Effector CD4-positive, alpha-beta T cell (primary cell): ENCODE results near the gene GOLGA3.
"Not testable (repeated sequence)": the region's sequence is repeated elsewhere in the genome, so short reads cannot be mapped to it uniquely, and the experiment has no call there.

Experiments
- DNase-seq: peaks from one replicate; pipeline ENCODE4 v3.0.0-alpha.2; 2020

The GOLGA3 gene

GRCh38 chr12:132809391-132809790, 19.3 kb downstream of the GOLGA3 start:
- not testable (repeated sequence) for DNase-seq

DNA sequence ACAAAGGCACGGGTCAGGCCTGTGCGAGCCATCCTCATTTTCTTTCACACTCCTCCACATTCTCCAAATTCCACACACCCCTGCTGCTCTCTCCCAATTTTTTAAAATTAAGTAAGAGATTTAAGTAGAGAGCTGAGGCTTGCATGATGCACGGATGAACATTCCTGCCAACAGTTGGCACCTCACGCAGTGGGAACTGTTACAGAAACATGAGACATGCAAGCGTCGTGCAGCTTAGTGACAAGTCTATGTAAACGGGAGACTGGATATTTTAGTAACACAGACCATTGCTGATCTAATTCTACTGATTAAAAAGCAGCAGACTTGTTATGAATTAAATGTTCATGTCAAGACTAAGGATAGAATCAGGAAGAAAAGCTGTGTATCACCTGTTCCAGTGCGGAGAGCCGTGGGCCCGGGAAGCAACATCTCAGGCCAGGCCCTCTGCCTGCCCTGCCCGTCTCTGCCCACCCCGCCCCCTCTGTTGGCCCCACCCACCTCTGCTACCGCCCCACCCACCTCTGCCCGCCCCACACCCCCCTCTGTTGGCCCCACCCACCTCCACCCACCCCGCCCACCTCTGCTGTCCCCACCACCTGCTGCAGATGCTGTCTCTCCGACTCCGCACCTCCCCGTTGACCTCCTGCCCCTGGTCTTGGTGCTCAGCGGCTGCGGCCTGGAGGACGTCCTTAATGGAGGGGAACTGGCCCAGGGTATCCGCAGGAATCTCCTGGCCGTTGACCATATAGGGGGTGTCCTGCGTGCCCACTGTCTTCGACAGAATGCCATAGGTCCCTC, 21.2 kb downstream of the GOLGA3 start:
- no peak for DNase-seq

GRCh38 chr12:132806857-132807256, 21.8 kb downstream of the GOLGA3 start:
- DNase-seq: no peak

DNA sequence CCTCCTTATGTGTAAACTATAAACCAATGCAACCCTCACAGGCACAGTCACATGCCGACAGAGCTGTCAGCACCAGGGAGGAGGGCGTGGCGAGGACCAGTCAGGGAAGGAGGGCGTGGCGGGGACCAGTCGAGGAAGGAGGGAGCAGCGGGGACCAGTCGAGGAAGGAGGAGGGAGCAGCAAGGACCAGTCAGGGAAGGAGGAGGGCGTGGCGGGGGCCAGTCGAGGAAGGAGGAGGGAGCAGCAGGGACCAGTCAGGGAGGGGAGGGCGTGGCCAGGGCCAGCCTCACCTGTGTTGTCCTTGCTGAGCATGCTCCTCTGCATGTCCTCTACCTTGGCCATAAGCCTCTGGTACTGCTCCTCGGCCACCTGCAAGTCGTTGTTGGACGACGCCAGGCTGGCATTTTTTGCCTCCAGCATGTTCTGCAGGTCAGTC, 24.2 kb downstream of the GOLGA3 start:
- DNase-seq: no peak

DNA sequence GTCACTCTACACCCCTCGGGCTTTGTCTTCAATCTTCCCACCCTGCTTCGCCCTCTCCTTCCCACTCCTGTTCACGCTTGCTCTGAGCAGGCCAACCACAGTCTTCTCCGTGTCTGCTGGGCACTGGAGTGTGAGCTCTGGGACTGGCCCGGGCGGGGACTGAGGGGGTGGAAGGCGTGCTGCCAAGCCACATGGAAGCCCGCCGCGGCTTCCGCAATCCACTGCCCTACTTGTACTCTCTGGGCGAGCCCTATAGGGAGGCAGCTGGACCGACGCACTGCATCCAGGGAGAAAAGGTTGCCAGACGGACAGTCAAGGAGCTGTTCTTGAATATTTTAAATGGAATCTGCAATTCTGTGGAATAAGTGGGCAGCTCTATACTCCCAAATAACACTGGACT, 24.8 kb downstream of the GOLGA3 start:
- DNase-seq: no peak

GRCh38 chr12:132803125-132803524, 25.5 kb downstream of the GOLGA3 start:
- DNase-seq: no peak

DNA sequence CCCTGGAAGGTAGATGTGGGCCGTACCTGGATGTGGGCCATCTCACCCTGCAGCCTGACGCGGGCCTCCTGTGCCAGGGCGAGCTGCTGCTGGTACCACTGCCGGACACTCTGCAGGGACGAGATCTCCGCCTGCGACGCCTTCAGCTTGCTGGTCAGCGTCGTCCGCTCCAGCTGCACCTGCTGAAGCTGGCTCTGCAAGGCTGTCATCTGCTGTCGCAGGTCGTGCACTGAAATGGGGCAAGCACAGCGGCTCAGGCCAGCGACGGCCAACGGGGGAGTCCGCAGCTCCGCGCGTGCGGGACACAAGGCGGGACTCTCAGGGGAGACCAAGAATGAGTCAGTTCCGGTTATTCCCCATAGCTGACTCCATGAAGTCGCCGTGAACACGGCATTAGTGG, 26.9 kb downstream of the GOLGA3 start:
- DNase-seq: no peak

- DNase-seq: no peak
These were observed 29.8 kb downstream of the GOLGA3 start for GRCh38 chr12:132798836-132799235.

DNA sequence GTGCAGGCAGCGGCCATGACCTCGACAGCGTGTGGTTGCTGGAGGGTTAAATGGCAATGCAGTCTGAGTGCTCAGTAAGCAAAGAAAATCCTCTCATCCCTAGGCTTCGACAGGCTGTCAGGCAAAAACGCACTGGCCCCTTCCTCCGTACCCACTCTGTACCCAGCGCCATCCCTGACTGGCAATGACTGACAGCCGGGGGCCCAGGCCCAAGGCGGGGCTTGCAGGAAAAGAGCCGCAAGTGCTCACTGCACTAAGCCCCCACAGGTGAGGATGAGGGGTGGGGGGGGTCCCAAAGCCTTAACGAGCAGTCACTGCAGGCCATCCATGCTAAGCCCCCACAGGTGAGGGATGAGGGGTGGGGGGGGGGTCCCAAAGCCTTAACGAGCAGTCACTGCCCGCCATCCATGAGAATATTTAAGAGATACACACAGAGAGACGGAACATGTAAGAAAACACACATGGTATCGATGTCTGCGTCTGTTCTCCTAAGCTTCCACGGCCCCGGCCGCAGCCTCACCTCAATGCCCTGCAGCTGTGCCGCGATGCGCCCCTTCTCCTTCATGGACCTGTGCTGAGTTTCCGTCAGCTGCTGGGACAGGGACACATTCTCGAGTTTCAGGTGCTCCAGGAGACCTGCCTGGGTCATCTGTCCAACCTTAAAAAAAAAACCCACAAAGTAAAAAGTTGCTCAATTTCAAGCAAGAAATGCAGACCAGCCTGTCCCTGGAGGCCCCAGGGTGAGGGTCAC, 30.7 kb downstream of the GOLGA3 start:
- DNase-seq: no peak

DNA sequence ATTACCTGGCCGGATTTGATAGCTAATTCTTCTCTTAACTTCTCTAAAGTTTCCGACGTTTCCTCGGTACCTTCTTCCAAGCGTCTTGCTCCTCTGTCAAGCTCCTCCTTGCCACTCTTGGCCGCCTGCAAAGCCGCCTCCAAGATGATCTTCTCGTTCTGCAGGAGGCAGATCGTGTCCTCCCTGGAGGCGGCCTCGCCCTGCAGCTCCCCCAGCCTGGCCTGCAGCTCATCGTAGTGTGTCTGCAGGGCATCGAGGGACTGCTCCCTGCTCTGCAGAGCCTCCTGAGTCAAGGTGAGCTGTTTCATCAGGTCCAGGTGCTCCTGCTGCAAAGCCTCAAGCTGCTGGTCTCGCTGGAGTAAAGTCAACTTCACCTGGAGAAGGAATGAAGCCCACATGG, 32.8 kb downstream of the GOLGA3 start:
- DNase-seq: no peak

DNA sequence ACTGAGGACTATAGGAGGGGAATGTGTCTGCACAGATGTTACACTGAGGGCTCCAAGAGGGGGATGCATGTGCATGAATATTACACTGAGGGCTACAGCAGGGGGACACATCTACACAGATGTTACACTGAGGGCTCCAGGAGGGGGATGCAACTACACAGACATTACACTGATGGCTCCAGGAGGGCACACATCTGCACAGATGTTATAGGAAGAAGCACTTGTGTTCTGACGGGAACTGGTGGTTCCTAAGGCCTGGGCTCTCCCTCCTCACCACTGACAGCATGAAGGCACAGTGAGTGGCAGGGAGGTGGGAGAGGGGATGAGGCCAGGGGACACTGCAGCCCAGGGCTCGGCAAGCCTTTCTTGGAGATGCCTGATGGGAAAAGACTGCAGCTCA, 36.7 kb downstream of the GOLGA3 start:
- not testable (repeated sequence) for DNase-seq

DNA sequence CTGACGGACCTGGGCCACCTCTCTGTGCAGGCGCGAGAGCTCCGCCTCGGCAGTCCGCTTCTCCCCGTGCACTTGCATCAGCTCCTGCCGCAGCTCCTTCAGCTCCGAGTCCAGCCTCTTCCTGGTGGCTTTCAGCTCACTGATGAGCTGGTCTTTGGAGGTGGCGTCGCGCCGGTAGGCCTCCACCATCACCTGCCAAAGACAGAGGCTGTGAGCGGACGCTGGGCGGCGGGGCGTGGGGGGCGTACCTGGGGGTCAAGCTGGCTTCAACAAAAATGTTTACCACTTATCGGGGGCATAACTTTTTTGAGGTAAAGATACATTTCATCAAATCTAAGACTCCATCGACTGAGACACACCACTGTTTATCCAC, 39.6 kb downstream of the GOLGA3 start:
- DNase-seq: no peak

- DNase-seq: no peak
These were observed 40.1 kb downstream of the GOLGA3 start for GRCh38 chr12:132788375-132789098.

DNA sequence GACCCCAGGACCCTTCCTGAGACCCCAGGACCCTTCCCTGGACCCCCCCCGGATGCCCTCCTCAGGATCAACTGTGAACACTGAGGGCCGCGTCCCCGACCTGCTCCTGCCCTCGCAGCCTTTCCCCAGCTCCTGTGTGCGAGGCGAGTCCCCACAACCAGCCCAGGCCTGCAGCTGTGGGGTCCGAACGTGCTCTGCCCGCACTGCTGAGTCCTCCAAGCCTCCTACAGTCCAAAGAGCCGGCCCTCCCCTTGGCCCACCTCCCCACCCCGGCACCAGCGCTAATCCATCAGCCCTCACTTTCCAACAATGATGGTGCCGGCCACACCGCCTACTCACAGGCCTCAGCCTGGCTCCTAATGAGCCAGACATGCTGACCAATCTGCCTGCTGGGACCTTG, 40.8 kb downstream of the GOLGA3 start:
- DNase-seq: no peak

- DNase-seq: no peak
These were observed 42.5 kb downstream of the GOLGA3 start for GRCh38 chr12:132786192-132786591.

GRCh38 chr12:132784580-132784979, 44.1 kb downstream of the GOLGA3 start:
- no peak for DNase-seq

- no peak for DNase-seq
These were observed 44.6 kb downstream of the GOLGA3 start for GRCh38 chr12:132783917-132784531.

GRCh38 chr12:132781938-132782337, 46.7 kb downstream of the GOLGA3 start:
- no peak for DNase-seq

- no peak for DNase-seq
These were observed 48.8 kb downstream of the GOLGA3 start for GRCh38 chr12:132779781-132780353.

GRCh38 chr12:132777614-132778013, 51.1 kb downstream of the GOLGA3 start:
- DNase-seq: no peak

GRCh38 chr12:132776816-132777568, 51.7 kb downstream of the GOLGA3 start:
- no peak for DNase-seq

GRCh38 chr12:132776230-132776625, 52.4 kb downstream of the GOLGA3 start:
- DNase-seq: not testable (repeated sequence)
